ENCODE data around the gene NDUFA8. TPM values are rescaled to one million over a fixed set of nuclear protein-coding genes. Genes with fewer than 3 reads are reported as not detected.

Gene NDUFA8
- polyA plus RNA-seq, 1 experiment, result 52.4 TPM

- ChIA-PET POLR2A (no interaction called here), CTCF (no interaction called here)
- H3K27me3 ChIP-seq (ENCODE audit: control insufficient read depth, insufficient read depth, low read length), result peaks cover 12% of the 10 kb centered on the region
- TF ChIP-seq, protein P1, sequence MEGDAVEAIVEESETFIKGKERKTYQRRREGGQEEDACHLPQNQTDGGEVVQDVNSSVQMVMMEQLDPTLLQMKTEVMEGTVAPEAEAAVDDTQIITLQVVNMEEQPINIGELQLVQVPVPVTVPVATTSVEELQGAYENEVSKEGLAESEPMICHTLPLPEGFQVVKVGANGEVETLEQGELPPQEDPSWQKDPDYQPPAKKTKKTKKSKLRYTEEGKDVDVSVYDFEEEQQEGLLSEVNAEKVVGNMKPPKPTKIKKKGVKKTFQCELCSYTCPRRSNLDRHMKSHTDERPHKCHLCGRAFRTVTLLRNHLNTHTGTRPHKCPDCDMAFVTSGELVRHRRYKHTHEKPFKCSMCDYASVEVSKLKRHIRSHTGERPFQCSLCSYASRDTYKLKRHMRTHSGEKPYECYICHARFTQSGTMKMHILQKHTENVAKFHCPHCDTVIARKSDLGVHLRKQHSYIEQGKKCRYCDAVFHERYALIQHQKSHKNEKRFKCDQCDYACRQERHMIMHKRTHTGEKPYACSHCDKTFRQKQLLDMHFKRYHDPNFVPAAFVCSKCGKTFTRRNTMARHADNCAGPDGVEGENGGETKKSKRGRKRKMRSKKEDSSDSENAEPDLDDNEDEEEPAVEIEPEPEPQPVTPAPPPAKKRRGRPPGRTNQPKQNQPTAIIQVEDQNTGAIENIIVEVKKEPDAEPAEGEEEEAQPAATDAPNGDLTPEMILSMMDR (IDR thresholded peaks at IDR 0.05; ENCODE audit: insufficient read depth, low read depth, low read length), result no peak
- DNase-seq (ENCODE audit: low read depth), result no peak
- no peaks in the 10 kb centered on the region for H3K36me3 ChIP-seq (ENCODE audit: control insufficient read depth, insufficient read depth, low read length)
- H3K4me3 ChIP-seq (ENCODE audit: low read depth, low read length), result no peak overlapping the region
These were observed 26.7 kb upstream of the NDUFA8 start for GRCh38 chr9:122186301-122186700.

- POLR2A ChIA-PET, result no interaction called here
- CTCF ChIA-PET, result no interaction called here
- TF ChIP-seq, protein P1 (IDR thresholded peaks at IDR 0.05; ENCODE audit: insufficient read depth, low read depth, low read length), result no peak
These were observed 25.0 kb upstream of the NDUFA8 start for GRCh38 chr9:122184551-122184950.

GRCh38 chr9:122183501-122183900 is 23.9 kb upstream of the NDUFA8 start:
- ChIA-PET CTCF (interaction anchor here (1.6 kb wide), 1 partner anchor 85 kb away, joined by 4 read pairs; no protein-coding TSS in a partner anchor), POLR2A (no interaction called here)

More at GRCh38 chr9:122184551-122184950, 25.0 kb upstream of the NDUFA8 start:
- Histone ChIP-seq H3K27me3 (ENCODE audit: control insufficient read depth, insufficient read depth, low read length) (peaks cover 12% of the 10 kb centered on the region), H3K4me3 (ENCODE audit: low read depth, low read length) (no peak overlapping the region), H3K36me3 (ENCODE audit: control insufficient read depth, insufficient read depth, low read length) (no peaks in the 10 kb centered on the region)
- no peak for DNase-seq (ENCODE audit: low read depth)

GRCh38 chr9:122180633-122181032 is 21.1 kb upstream of the NDUFA8 start:
- POLR2A ChIA-PET, result no interaction called here
- H3K36me3 ChIP-seq (ENCODE audit: control insufficient read depth, insufficient read depth, low read length), result no peaks in the 10 kb centered on the region
- peak; percentile 57 for DNase-seq (ENCODE audit: low read depth)
- H3K27me3 ChIP-seq (ENCODE audit: control insufficient read depth, insufficient read depth, low read length), result peaks cover 12% of the 10 kb centered on the region
- TF ChIP-seq, protein P1 (IDR thresholded peaks at IDR 0.05; ENCODE audit: insufficient read depth, low read depth, low read length), result no peak
- H3K4me3 ChIP-seq (ENCODE audit: low read depth, low read length), result no peak overlapping the region
- CTCF ChIA-PET, result interaction anchor here (1.3 to 1.8 kb wide), 3 partner anchors 10 to 56 kb away, joined by 4 read pairs; no protein-coding TSS in a partner anchor

More at GRCh38 chr9:122183501-122183900, 23.9 kb upstream of the NDUFA8 start:
- TF ChIP-seq, protein P1 (IDR thresholded peaks at IDR 0.05; ENCODE audit: insufficient read depth, low read depth, low read length), result no peak
- no peak for DNase-seq (ENCODE audit: low read depth)
- Histone ChIP-seq H3K36me3 (ENCODE audit: control insufficient read depth, insufficient read depth, low read length) (no peaks in the 10 kb centered on the region), H3K4me3 (ENCODE audit: low read depth, low read length) (no peak overlapping the region), H3K27me3 (ENCODE audit: control insufficient read depth, insufficient read depth, low read length) (peaks cover 12% of the 10 kb centered on the region)

- no peak for DNase-seq (ENCODE audit: low read depth)
- Histone ChIP-seq H3K4me3 (ENCODE audit: low read depth, low read length) (no peak overlapping the region), H3K27me3 (ENCODE audit: control insufficient read depth, insufficient read depth, low read length) (peaks cover 12% of the 10 kb centered on the region), H3K36me3 (ENCODE audit: control insufficient read depth, insufficient read depth, low read length) (no peaks in the 10 kb centered on the region)
- TF ChIP-seq, protein P1 (IDR thresholded peaks at IDR 0.05; ENCODE audit: insufficient read depth, low read depth, low read length), result no peak
- ChIA-PET CTCF (interaction anchor here (1.8 kb wide), 1 partner anchor 15 kb away, joined by 4 read pairs; no protein-coding TSS in a partner anchor), POLR2A (no interaction called here)
These were observed 20.1 kb upstream of the NDUFA8 start for GRCh38 chr9:122179690-122180074.

Data from BJ (cell line).